Measurements from ENCODE around the gene PTPN22.
A peak's percentile ranks its signal among the peaks of the same experiment; 100 is the strongest.

Gene PTPN22

GRCh38 chr1:113887402-113888175 lies 16.1 kb upstream of the PTPN22 start, which contains the start of gene BCL2L15:
BCL2L15 (minus strand) TSS chr1:113887581; CDS start chr1:113887375, 206 bp downstream.
- DNase-seq (ENCODE audit: insufficient read length, low spot score) = no peak
- FAIRE-seq = peak; percentile 4

GRCh38 chr1:113886417-113887401 lies 15.2 kb upstream of the PTPN22 start:
- DNase-seq (ENCODE audit: insufficient read length, low spot score) = no peak
- FAIRE-seq = peak; percentile 64

GRCh38 chr1:113881661-113882060 lies 10.1 kb upstream of the PTPN22 start:
- DNase-seq (ENCODE audit: insufficient read length, low spot score) (no peak), FAIRE-seq (no peak)

- no peak for FAIRE-seq
- no peak for DNase-seq (ENCODE audit: insufficient read length, low spot score)
Observed at GRCh38 chr1:113879739-113880038, 8.2 kb upstream of the PTPN22 start.

GRCh38 chr1:113876176-113876575 lies 4.7 kb upstream of the PTPN22 start:
- FAIRE-seq (no peak), DNase-seq (ENCODE audit: insufficient read length, low spot score) (no peak)

- DNase-seq (ENCODE audit: insufficient read length, low spot score) (no peak), FAIRE-seq (peak; percentile 84)
Observed at GRCh38 chr1:113875714-113876113, 4.2 kb upstream of the PTPN22 start.

GRCh38 chr1:113874012-113874879 lies 2.7 kb upstream of the PTPN22 start:
- DNase-seq (ENCODE audit: insufficient read length, low spot score) = no peak
- FAIRE-seq = peak; percentile 90

GRCh38 chr1:113872219-113872935 lies 865 bp upstream of the PTPN22 start:
- DNase-seq (ENCODE audit: insufficient read length, low spot score) (no peak), FAIRE-seq (peak; percentile 78)

GRCh38 chr1:113870778-113871177 lies 734 bp downstream of the PTPN22 start:
- peak; percentile 23 for FAIRE-seq
- DNase-seq (ENCODE audit: insufficient read length, low spot score) = no peak

- FAIRE-seq (no peak), DNase-seq (ENCODE audit: insufficient read length, low spot score) (no peak)
Observed at GRCh38 chr1:113868387-113869083, 3.0 kb downstream of the PTPN22 start.

GRCh38 chr1:113861641-113862040 lies 9.9 kb downstream of the PTPN22 start:
- FAIRE-seq = no peak
- DNase-seq (ENCODE audit: insufficient read length, low spot score) = no peak

GRCh38 chr1:113860891-113861290 lies 10.6 kb downstream of the PTPN22 start:
- DNase-seq (ENCODE audit: insufficient read length, low spot score) (no peak), FAIRE-seq (no peak)

GRCh38 chr1:113859478-113860175 lies 11.9 kb downstream of the PTPN22 start:
- FAIRE-seq (peak; percentile 89), DNase-seq (ENCODE audit: insufficient read length, low spot score) (no peak)

- DNase-seq (ENCODE audit: insufficient read length, low spot score) = no peak
- FAIRE-seq = no peak
Observed at GRCh38 chr1:113858982-113859381, 12.5 kb downstream of the PTPN22 start.

GRCh38 chr1:113858418-113858817 lies 13.1 kb downstream of the PTPN22 start:
- no peak for DNase-seq (ENCODE audit: insufficient read length, low spot score)
- peak; percentile 31 for FAIRE-seq

GRCh38 chr1:113857776-113858175 lies 13.7 kb downstream of the PTPN22 start:
- DNase-seq (ENCODE audit: insufficient read length, low spot score) (no peak), FAIRE-seq (no peak)

GRCh38 chr1:113856401-113856790 lies 15.1 kb downstream of the PTPN22 start:
- FAIRE-seq = no peak

GRCh38 chr1:113855630-113856400 lies 15.7 kb downstream of the PTPN22 start:
- DNase-seq (ENCODE audit: insufficient read length, low spot score) = no peak
- no peak for FAIRE-seq

More at GRCh38 chr1:113856401-113856790, 15.1 kb downstream of the PTPN22 start:
- no peak for DNase-seq (ENCODE audit: insufficient read length, low spot score)
